Colonic mucosa (tissue), 4 donors: Measurements from ENCODE around the gene AP3S1. TPM values are rescaled to one million over a fixed set of nuclear protein-coding genes. Genes with fewer than 3 reads are reported as not detected.
"Not testable (repeated sequence)": the region's sequence is repeated elsewhere in the genome, so short reads cannot be mapped to it uniquely, and the experiment has no call there.

Source experiments
- DNase-seq: peaks from one replicate; pipeline ENCODE4 v3.0.0-alpha.2; 2020
- H3K27ac ChIP-seq: fragments of 200-600 bp; one replicate; pipeline ENCODE4 v1.8.0; 2021
- H3K27me3 ChIP-seq: fragments of 200-600 bp; one replicate; pipeline ENCODE4 v1.8.0; 2021
- H3K36me3 ChIP-seq: fragments of 200-600 bp; one replicate; pipeline ENCODE4 v1.8.0; 2021
- H3K4me1 ChIP-seq: fragments of 200-600 bp; one replicate; pipeline ENCODE4 v1.8.0; 2021; ENCODE audit warnings: mild to moderate bottlenecking
- H3K4me3 ChIP-seq: fragments of 200-600 bp; one replicate; pipeline ENCODE4 v1.8.0; 2021
- H3K9ac ChIP-seq, 2 donors: one replicate each; pipeline ENCODE4 v1.7.0; 2013; ENCODE audit warnings: control low read depth in 2 of 2, low read depth in 2 of 2, low read length in 2 of 2
- H3K9me3 ChIP-seq: fragments of 200-600 bp; one replicate; pipeline ENCODE4 v1.8.0; 2021
- intact Hi-C: fragments of 100-400 bp; cut with DNase I; formaldehyde crosslinking; loops from one replicate; pipeline ENCODE4 v1.14.1; 2022
- total RNA-seq, 2 donors: library from RNA; stranded (reverse); fragmentation: NEBNext Ultra II Directional in 1 of 2; extraction: Animal tissue kit (Norgen Biotek cat#: 25700) in 1 of 2; gene quantifications; one replicate each; pipeline ENCODE4 v1.2.1, GENCODE V29; 2021
- TF ChIP-seq, protein P1 (sequence below): fragments of 200-600 bp; IDR thresholded peaks from one replicate; pipeline ENCODE4 v1.8.0; 2022; ENCODE audit warnings: antibody characterized with exemption, mild to moderate bottlenecking
- donor health status: healthy.
- donor health status: DM: no; HTN: no; CAD: no.
- donor health status: DM: no; HTN: no; CAD: no.

The AP3S1 gene
- total RNA-seq, 2 donors from 2014 or later = 56.7 to 105 TPM

DNA sequence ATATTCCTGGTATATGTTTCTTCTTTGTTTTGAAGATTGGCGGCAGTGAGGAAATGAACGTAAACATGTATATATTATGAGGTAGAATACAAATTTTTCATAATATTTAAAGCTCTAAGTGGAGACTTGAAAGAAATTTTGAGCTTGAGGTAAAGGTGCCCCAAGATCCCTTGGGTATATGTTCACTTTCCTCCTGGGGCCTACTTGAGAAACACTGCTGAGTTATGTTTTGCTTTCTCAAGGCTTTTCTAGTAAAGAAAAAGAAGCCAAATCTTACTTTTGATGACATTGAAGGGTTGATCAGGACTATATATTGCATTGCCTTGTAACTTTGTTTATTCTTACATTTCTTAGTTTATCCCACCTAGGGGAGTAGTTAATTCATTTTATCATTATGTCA, 30.7 kb downstream of the AP3S1 start:
- intact Hi-C loops = no loop called here
- no peak overlapping the region for H3K4me3 ChIP-seq
- no peaks in the 10 kb centered on the region for H3K27me3 ChIP-seq
- H3K9me3 ChIP-seq = no peaks in the 10 kb centered on the region
- H3K4me1 ChIP-seq = no peaks in the 10 kb centered on the region
- H3K9ac ChIP-seq = no peak overlapping the region
- no peak overlapping the region for H3K27ac ChIP-seq
- no peaks in the 10 kb centered on the region for H3K36me3 ChIP-seq
- TF ChIP-seq, protein P1, sequence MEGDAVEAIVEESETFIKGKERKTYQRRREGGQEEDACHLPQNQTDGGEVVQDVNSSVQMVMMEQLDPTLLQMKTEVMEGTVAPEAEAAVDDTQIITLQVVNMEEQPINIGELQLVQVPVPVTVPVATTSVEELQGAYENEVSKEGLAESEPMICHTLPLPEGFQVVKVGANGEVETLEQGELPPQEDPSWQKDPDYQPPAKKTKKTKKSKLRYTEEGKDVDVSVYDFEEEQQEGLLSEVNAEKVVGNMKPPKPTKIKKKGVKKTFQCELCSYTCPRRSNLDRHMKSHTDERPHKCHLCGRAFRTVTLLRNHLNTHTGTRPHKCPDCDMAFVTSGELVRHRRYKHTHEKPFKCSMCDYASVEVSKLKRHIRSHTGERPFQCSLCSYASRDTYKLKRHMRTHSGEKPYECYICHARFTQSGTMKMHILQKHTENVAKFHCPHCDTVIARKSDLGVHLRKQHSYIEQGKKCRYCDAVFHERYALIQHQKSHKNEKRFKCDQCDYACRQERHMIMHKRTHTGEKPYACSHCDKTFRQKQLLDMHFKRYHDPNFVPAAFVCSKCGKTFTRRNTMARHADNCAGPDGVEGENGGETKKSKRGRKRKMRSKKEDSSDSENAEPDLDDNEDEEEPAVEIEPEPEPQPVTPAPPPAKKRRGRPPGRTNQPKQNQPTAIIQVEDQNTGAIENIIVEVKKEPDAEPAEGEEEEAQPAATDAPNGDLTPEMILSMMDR = no peak
- no peak for DNase-seq

DNA sequence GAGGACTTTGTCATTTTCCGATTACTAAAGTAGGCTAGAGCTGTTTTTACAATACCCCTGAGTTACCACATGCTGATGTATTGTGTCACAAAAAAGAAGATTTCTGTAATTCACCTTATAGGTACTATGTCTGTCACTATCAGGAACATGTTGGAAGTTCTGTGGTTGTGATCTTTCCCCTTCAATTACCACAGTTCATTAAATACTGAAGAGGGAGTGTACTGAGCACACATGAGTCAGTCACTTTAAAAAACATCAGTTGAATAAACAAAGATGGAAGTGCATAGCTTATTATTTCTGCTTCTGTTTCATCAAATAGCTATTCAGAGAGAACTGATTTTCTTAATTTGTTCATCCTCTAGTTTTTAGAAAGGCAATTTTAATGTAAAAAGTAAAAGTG, 31.7 kb downstream of the AP3S1 start:
- no peaks in the 10 kb centered on the region for H3K4me1 ChIP-seq
- no peak overlapping the region for H3K27ac ChIP-seq
- H3K27me3 ChIP-seq = no peaks in the 10 kb centered on the region
- no peaks in the 10 kb centered on the region for H3K36me3 ChIP-seq
- no peak overlapping the region for H3K4me3 ChIP-seq
- H3K9ac ChIP-seq = no peak overlapping the region
- no peaks in the 10 kb centered on the region for H3K9me3 ChIP-seq
- no peak for DNase-seq
- TF ChIP-seq, protein P1 = no peak
- intact Hi-C loops = no loop called here

GRCh38 chr5:115875447-115875846, 33.7 kb downstream of the AP3S1 start:
- no peak overlapping the region for H3K27ac ChIP-seq
- DNase-seq = no peak
- H3K9me3 ChIP-seq = no peaks in the 10 kb centered on the region
- no peaks in the 10 kb centered on the region for H3K4me1 ChIP-seq
- no peaks in the 10 kb centered on the region for H3K27me3 ChIP-seq
- no peak overlapping the region for H3K4me3 ChIP-seq
- TF ChIP-seq, protein P1 = no peak
- intact Hi-C loops = no loop called here
- H3K9ac ChIP-seq = no peak overlapping the region
- H3K36me3 ChIP-seq = no peaks in the 10 kb centered on the region

DNA sequence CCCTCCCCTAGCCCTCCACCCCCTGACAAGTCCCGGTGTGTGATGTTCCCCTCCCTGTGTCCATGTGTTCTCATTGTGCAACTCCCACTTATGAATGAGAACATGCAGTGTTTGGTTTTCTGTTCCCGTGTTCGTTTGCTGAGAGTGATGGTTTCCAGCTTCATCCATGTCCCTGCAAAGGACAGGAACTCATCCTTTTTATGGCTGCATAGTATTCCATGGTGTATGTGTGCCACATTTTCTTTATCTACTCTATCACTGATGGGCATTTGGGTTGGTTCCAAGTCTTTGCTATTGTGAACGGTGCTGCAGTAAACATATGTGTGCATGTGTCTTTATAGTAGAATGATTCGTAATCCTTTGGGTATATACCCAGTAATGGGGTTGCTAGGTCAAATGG, 35.6 kb downstream of the AP3S1 start:
- H3K27me3 ChIP-seq, H3K27ac ChIP-seq, intact Hi-C loops, H3K36me3 ChIP-seq, H3K9ac ChIP-seq, DNase-seq, H3K4me1 ChIP-seq, H3K9me3 ChIP-seq, H3K4me3 ChIP-seq: not testable (repeated sequence)

GRCh38 chr5:115882434-115882833, 40.7 kb downstream of the AP3S1 start:
- H3K27ac ChIP-seq, H3K9ac ChIP-seq, H3K4me3 ChIP-seq, H3K27me3 ChIP-seq, H3K9me3 ChIP-seq, H3K36me3 ChIP-seq, intact Hi-C loops, DNase-seq, H3K4me1 ChIP-seq: not testable (repeated sequence)

- Histone ChIP-seq H3K36me3 (no peaks in the 10 kb centered on the region), H3K4me3 (no peak overlapping the region), H3K9ac (no peak overlapping the region), H3K9me3 (no peaks in the 10 kb centered on the region), H3K4me1 (no peaks in the 10 kb centered on the region), H3K27ac (no peak overlapping the region), H3K27me3 (no peaks in the 10 kb centered on the region)
- DNase-seq = no peak
- TF ChIP-seq, protein P1 = no peak
- intact Hi-C loops = no loop called here
These were observed 43.0 kb downstream of the AP3S1 start for GRCh38 chr5:115884704-115885103.

DNA sequence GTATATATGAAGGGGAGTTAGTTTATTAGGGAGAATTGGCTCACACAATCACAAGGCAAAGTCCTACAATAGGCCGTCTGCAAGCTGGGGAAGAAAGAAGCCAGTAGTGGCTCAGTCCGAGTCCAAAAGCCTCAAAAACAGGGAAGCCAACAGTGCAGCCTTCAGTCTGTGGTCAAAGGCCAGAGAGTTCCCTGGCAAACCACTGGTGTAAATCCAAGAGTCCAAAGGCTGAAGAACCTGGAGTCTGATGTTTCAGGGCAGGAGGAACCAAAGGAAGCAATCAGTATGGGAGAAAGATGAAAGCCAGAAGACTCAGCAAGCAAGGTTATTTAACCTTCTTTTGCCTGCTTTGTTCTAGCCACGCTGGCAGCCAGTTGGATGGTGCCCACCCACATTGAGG, 43.5 kb downstream of the AP3S1 start:
- H3K27ac ChIP-seq, H3K9ac ChIP-seq, H3K4me3 ChIP-seq, H3K4me1 ChIP-seq, H3K9me3 ChIP-seq, intact Hi-C loops, H3K36me3 ChIP-seq, H3K27me3 ChIP-seq: not testable (repeated sequence)
- DNase-seq = peak; percentile 25
